ENCODE results near the gene ASAP3.
"Not testable (repeated sequence)": the region's sequence is repeated elsewhere in the genome, so short reads cannot be mapped to it uniquely, and the experiment has no call there.

Gene ASAP3

DNA sequence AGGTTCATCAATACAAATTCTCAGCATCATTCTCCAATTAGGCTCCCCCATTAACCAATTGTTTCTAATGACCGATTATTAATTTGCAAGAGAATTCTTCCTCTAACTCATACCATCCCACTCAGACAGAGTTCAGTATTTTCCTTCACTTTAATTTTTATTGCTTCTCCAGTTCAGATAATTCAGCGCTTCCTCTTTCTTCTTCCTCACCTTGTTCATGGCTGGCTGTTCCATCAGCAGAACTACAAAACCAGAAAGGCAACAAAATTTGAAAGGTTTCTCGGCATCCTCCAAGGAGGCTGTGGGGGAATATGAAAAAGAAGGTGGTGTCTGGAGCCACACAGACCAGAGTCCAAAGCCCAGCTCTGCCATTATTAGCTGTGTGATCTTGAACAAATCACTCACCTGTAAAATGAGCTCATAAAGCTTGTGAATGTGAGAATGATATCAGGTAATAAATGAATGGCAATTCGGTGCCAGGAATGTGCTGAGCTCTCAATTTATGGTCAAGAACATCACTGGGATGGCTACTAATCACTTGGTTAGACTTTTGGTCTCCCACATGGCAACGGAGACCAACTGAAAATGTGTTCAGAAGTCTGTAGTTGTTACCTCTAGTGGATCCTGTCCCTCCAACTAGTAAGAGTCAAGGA, 102.6 kb downstream of the ASAP3 start:
- Histone ChIP-seq H3K4me3 (no peak overlapping the region), H3K27ac (no peak overlapping the region), H3K36me3 (ENCODE audit: insufficient read depth, low read length) (peaks cover 4% of the 10 kb centered on the region; the same call in 1 of the 2 replicates), H3K9ac (ENCODE audit: insufficient read length) (no peak overlapping the region), H3K9me3 (ENCODE audit: low read depth, low read length) (no peaks in the 10 kb centered on the region)
- TF ChIP-seq POLR2AphosphoS5 (IDR thresholded peaks at IDR 0.05; ENCODE audit: borderline replicate concordance, low read depth, low read length) (no peak), EZH2 (IDR thresholded peaks at IDR 0.05) (no peak), FOXP2 (optimal IDR thresholded peaks at IDR 0.05; ENCODE audit: control extremely low read depth, extremely low read length, insufficient read depth) (no peak)
- no peak for DNase-seq (ENCODE audit: low read depth, low spot score)

DNA sequence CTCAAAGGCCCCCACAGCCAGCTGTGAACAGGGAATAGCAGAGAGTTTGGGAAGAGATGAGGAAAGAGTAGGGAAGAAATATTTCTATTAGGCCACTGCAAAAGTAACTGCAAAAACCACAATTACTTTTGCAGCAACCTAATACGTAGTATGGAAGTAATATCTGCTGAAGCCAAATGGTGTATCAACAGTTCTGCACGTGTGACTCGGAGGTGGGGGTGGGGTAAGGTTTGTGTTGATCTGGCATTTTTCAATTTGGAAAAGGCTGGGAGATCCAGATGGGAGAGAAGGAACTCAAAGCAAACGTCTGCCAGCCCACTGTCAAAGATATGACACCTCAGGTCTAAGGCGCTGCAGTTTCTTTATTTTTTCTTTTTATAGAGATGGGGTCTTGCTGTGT, 103.3 kb downstream of the ASAP3 start:
- Histone ChIP-seq H3K9ac (ENCODE audit: insufficient read length) (no peak overlapping the region), H3K36me3 (ENCODE audit: insufficient read depth, low read length) (peaks cover 4% of the 10 kb centered on the region; the same call in 1 of the 2 replicates), H3K27ac (no peak overlapping the region), H3K9me3 (ENCODE audit: low read depth, low read length) (no peaks in the 10 kb centered on the region), H3K4me3 (no peak overlapping the region)
- no peak for DNase-seq (ENCODE audit: low read depth, low spot score)
- TF ChIP-seq FOXP2 (optimal IDR thresholded peaks at IDR 0.05; ENCODE audit: control extremely low read depth, extremely low read length, insufficient read depth) (no peak), POLR2AphosphoS5 (IDR thresholded peaks at IDR 0.05; ENCODE audit: borderline replicate concordance, low read depth, low read length) (no peak), EZH2 (IDR thresholded peaks at IDR 0.05) (no peak)

DNA sequence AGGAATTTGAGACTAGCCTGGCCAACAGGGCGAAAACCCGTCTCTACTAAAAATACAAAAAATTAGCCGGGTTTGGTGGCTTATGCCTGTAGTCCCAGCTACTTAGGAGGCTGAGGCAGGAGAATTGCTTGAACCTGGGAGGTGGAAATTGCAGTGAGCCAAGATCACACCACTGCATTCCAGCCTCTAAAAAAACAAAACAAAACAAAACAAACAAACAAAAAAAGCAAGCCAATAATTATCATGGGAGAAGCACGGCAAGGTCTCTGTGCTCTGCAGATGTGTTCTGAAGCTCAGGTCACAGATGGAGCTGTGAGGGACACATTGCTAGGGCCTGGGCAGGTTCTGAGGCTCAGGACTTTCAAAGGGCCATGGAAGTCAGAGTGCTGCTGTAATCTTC, 103.7 kb downstream of the ASAP3 start:
- H3K9me3 ChIP-seq (ENCODE audit: low read depth, low read length); H3K27ac ChIP-seq; DNase-seq (ENCODE audit: low read depth, low spot score); H3K36me3 ChIP-seq (ENCODE audit: insufficient read depth, low read length); H3K9ac ChIP-seq (ENCODE audit: insufficient read length); H3K4me3 ChIP-seq: not testable (repeated sequence)

Data from SK-N-MC (cell line).